Vagina (tissue), 2 donors: Measurements from ENCODE around the gene HMGXB3. TPM values are rescaled to one million over a fixed set of nuclear protein-coding genes. Genes with fewer than 3 reads are reported as not detected.
A peak's percentile ranks its signal among the peaks of the same experiment; 100 is the strongest.

Experiments used
- DNase-seq, 2 donors: peaks; one replicate each; pipeline ENCODE4 v3.0.0-alpha.2; 2017; ENCODE audit errors: extremely low spot score in 2 of 2
- H3K27ac ChIP-seq: fragments of 200-600 bp; sonication (generic); one replicate; pipeline ENCODE4 v1.5.1; 2019
- H3K27me3 ChIP-seq: fragments of 200-600 bp; sonication (generic); one replicate; pipeline ENCODE4 v1.5.1; 2019
- H3K36me3 ChIP-seq, 2 donors: fragments of 200-600 bp; sonication (generic); one replicate each; pipeline ENCODE4 v1.5.1; 2017 to 2019
- H3K4me1 ChIP-seq: fragments of 200-600 bp; sonication (generic); one replicate; pipeline ENCODE4 v1.5.1; 2019
- H3K4me3 ChIP-seq, 2 donors: fragments of 200-600 bp; sonication (generic); 1 replicate in 1 of 2; 2 replicates in 1 of 2; pipeline ENCODE4 v1.5.1; 2016 to 2019
- H3K9me3 ChIP-seq: fragments of 200-600 bp; sonication (generic); one replicate; pipeline ENCODE4 v1.5.1; 2019
- POLR2A ChIP-seq, 2 donors: fragments of 450-650 bp; IDR thresholded peaks; one replicate each; pipeline ENCODE4 v1.6.1; 2017; ENCODE audit warnings: antibody characterized with exemption in 2 of 2, mild to moderate bottlenecking in 2 of 2, moderate library complexity in 2 of 2
- POLR2AphosphoS5 ChIP-seq, 2 donors: sonication (generic); formaldehyde crosslinking; IDR thresholded peaks; one replicate each; pipeline ENCODE4 v1.9.0; 2017; ENCODE audit warnings: antibody characterized with exemption in 2 of 2, mild to moderate bottlenecking in 2 of 2, low read depth in 1 of 2; ENCODE audit not compliant: insufficient read depth in 1 of 2
- intact Hi-C: fragments of 100-400 bp; cut with DNase I; formaldehyde crosslinking; loops from one replicate; pipeline ENCODE4 v1.15.1; 2023
- total RNA-seq: library from RNA; depleted of rRNA; stranded (reverse); fragments of >200 nt; gene quantifications from one replicate; pipeline ENCODE4 v1.2.3, GENCODE V29; 2016
- TF ChIP-seq, protein P1 (sequence below), 3 experiments: fragments of 450-650 bp in 2 of 3; fragments of 200-600 bp in 1 of 3; sonication (generic) in 1 of 3; IDR thresholded peaks; one replicate each; pipeline ENCODE4 v1.5.1; 2017 to 2019; ENCODE audit warnings: antibody characterized with exemption in 3 of 3, mild to moderate bottlenecking in 2 of 3, moderate library complexity in 2 of 3

The HMGXB3 gene
- total RNA-seq, 1 donor from 2014 or later = 38.3 TPM

- no peak overlapping the region for H3K27ac ChIP-seq
- H3K27me3 ChIP-seq = no peaks in the 10 kb centered on the region
- no peak for DNase-seq
- no peaks in the 10 kb centered on the region for H3K36me3 ChIP-seq
- TF ChIP-seq, protein P1, sequence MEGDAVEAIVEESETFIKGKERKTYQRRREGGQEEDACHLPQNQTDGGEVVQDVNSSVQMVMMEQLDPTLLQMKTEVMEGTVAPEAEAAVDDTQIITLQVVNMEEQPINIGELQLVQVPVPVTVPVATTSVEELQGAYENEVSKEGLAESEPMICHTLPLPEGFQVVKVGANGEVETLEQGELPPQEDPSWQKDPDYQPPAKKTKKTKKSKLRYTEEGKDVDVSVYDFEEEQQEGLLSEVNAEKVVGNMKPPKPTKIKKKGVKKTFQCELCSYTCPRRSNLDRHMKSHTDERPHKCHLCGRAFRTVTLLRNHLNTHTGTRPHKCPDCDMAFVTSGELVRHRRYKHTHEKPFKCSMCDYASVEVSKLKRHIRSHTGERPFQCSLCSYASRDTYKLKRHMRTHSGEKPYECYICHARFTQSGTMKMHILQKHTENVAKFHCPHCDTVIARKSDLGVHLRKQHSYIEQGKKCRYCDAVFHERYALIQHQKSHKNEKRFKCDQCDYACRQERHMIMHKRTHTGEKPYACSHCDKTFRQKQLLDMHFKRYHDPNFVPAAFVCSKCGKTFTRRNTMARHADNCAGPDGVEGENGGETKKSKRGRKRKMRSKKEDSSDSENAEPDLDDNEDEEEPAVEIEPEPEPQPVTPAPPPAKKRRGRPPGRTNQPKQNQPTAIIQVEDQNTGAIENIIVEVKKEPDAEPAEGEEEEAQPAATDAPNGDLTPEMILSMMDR (IDR thresholded peaks at IDR 0.05) = no peak
- no peak for TF ChIP-seq POLR2AphosphoS5 (IDR thresholded peaks at IDR 0.05; ENCODE audit: insufficient read depth in 1 of 2, low read depth in 1 of 2)
- TF ChIP-seq POLR2A (IDR thresholded peaks at IDR 0.05) = no peak
- no peaks in the 10 kb centered on the region for H3K9me3 ChIP-seq
- intact Hi-C loops = loop anchor here (10.0 kb wide), 1 partner anchor 457 kb away; the partner anchor contains the start of gene CD74
- H3K4me3 ChIP-seq = no peak overlapping the region
- H3K4me1 ChIP-seq = peaks cover 26% of the 10 kb centered on the region
These were observed 42.7 kb upstream of the HMGXB3 start for GRCh38 chr5:149957855-149958254.

DNA sequence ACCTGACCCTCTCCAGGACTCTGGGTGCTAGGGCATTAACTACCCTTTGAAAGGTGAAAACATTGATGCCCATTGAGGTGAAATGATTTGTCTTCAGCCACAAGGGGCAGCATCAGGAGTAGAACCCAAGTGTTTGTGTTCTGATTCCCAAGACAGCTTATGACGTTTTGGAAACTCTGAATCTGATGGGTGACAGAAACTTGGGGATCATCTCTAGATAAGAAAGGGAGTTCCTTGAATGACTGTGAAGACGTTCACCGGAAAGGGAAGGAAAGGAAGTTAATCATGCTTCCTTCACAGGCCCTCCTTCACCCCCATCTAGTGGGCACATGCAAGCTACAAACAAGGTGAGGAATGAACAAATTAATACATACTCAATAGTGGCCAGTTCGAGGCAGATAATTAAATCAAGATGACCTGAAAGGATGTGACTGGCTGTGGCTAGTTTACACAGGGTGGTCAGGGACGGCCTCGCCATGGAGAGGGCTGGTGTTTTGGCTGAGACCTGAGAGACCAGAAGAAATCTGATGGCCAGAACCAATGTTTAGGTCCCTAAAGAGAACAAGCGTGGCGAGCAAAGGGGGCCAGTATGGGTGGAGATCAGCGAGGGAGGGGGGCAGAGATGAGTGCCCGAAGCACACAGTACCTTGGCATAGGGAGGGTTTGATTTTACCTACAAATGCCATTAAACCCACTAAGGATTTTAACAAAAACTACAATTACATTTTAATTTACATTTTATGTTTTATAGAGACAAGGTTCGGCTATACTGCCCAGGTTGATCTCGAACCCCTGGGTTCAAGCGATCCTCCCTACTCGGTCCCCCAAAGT lies 40.9 kb upstream of the HMGXB3 start:
- TF ChIP-seq, protein P1 (IDR thresholded peaks at IDR 0.05) = no peak
- no peak for TF ChIP-seq POLR2A (IDR thresholded peaks at IDR 0.05)
- Histone ChIP-seq H3K36me3 (no peaks in the 10 kb centered on the region), H3K9me3 (no peaks in the 10 kb centered on the region), H3K27ac (peak overlapping the region; percentile 90), H3K4me1 (peaks cover 26% of the 10 kb centered on the region), H3K27me3 (no peaks in the 10 kb centered on the region), H3K4me3 (peak overlapping the region; percentile 68 to 94)
- DNase-seq = no peak
- intact Hi-C loops = loop anchor here (10.0 kb wide), 1 partner anchor 455 kb away; the partner anchor contains the start of gene CD74

GRCh38 chr5:149960272-149961185 lies 40.0 kb upstream of the HMGXB3 start, which contains the start of gene SLC26A2:
Gene SLC26A2 (plus strand): TSS chr5:149960758. CDS start chr5:149977653, 16,895 bp downstream.
- H3K27me3 ChIP-seq = no peaks in the 10 kb centered on the region
- H3K27ac ChIP-seq = peak within 1 kb of the TSS; percentile 90
- H3K9me3 ChIP-seq = no peaks in the 10 kb centered on the region
- intact Hi-C loops = no loop called here
- DNase-seq = peak; percentile 98 to 99
- peak within 1 kb of the TSS; percentile 68 to 94 for H3K4me3 ChIP-seq
- no peaks in the 10 kb centered on the region for H3K36me3 ChIP-seq
- peaks cover 26% of the 10 kb centered on the region for H3K4me1 ChIP-seq
- TF ChIP-seq POLR2A (IDR thresholded peaks at IDR 0.05) (peak; percentile 11 to 84), POLR2AphosphoS5 (IDR thresholded peaks at IDR 0.05; ENCODE audit: insufficient read depth in 1 of 2, low read depth in 1 of 2) (peak; percentile 95 to 99)
- TF ChIP-seq, protein P1 (IDR thresholded peaks at IDR 0.05) = no peak

GRCh38 chr5:149961186-149961685 lies 39.3 kb upstream of the HMGXB3 start:
- intact Hi-C loops = no loop called here
- peak overlapping the region; percentile 90 for H3K27ac ChIP-seq
- no peaks in the 10 kb centered on the region for H3K9me3 ChIP-seq
- H3K4me1 ChIP-seq = peaks cover 26% of the 10 kb centered on the region
- no peak for DNase-seq
- H3K27me3 ChIP-seq = no peaks in the 10 kb centered on the region
- peak overlapping the region; percentile 68 to 94 for H3K4me3 ChIP-seq
- no peaks in the 10 kb centered on the region for H3K36me3 ChIP-seq
- TF ChIP-seq, protein P1 (IDR thresholded peaks at IDR 0.05) = no peak
- TF ChIP-seq POLR2AphosphoS5 (IDR thresholded peaks at IDR 0.05; ENCODE audit: insufficient read depth in 1 of 2, low read depth in 1 of 2) (no peak), POLR2A (IDR thresholded peaks at IDR 0.05) (no peak)
